Colonic mucosa (tissue), 4 donors: ENCODE measurements around the gene ZSCAN10. TPM values are rescaled to one million over a fixed set of nuclear protein-coding genes. Genes with fewer than 3 reads are reported as not detected.

Experiments used
- DNase-seq: peaks from one replicate; pipeline ENCODE4 v3.0.0-alpha.2; 2020
- H3K27ac ChIP-seq: fragments of 200-600 bp; one replicate; pipeline ENCODE4 v1.8.0; 2021
- H3K27me3 ChIP-seq: fragments of 200-600 bp; one replicate; pipeline ENCODE4 v1.8.0; 2021
- H3K36me3 ChIP-seq: fragments of 200-600 bp; one replicate; pipeline ENCODE4 v1.8.0; 2021
- H3K4me1 ChIP-seq: fragments of 200-600 bp; one replicate; pipeline ENCODE4 v1.8.0; 2021; ENCODE audit warnings: mild to moderate bottlenecking
- H3K4me3 ChIP-seq: fragments of 200-600 bp; one replicate; pipeline ENCODE4 v1.8.0; 2021
- H3K9ac ChIP-seq, 2 donors: one replicate each; pipeline ENCODE4 v1.7.0; 2013; ENCODE audit warnings: control low read depth in 2 of 2, low read depth in 2 of 2, low read length in 2 of 2
- H3K9me3 ChIP-seq: fragments of 200-600 bp; one replicate; pipeline ENCODE4 v1.8.0; 2021
- intact Hi-C: fragments of 100-400 bp; cut with DNase I; formaldehyde crosslinking; loops from one replicate; pipeline ENCODE4 v1.14.1; 2022
- total RNA-seq, 2 donors: library from RNA; stranded (reverse); fragmentation: NEBNext Ultra II Directional in 1 of 2; extraction: Animal tissue kit (Norgen Biotek cat#: 25700) in 1 of 2; gene quantifications; one replicate each; pipeline ENCODE4 v1.2.1, GENCODE V29; 2021
- TF ChIP-seq, protein P1 (sequence below): fragments of 200-600 bp; IDR thresholded peaks from one replicate; pipeline ENCODE4 v1.8.0; 2022; ENCODE audit warnings: antibody characterized with exemption, mild to moderate bottlenecking
- donor health status: healthy.
- donor health status: DM: no; HTN: no; CAD: no.
- donor health status: DM: no; HTN: no; CAD: no.

ZSCAN10 gene
- total RNA-seq, 2 donors from 2014 or later, result 0.86 TPM; not detected in 1

GRCh38 chr16:3112881-3113574 is 13.9 kb upstream of the ZSCAN10 start:
- Histone ChIP-seq H3K9me3 (no peaks in the 10 kb centered on the region), H3K9ac (peak overlapping the region; percentile 80 to 96), H3K27me3 (no peaks in the 10 kb centered on the region), H3K4me1 (no peaks in the 10 kb centered on the region), H3K4me3 (peak overlapping the region; percentile 67), H3K27ac (peak overlapping the region; percentile 11), H3K36me3 (no peaks in the 10 kb centered on the region)
- intact Hi-C loops, result loop anchor here (2.0 kb wide), 1 partner anchor 14 kb away; no protein-coding TSS in a partner anchor
- TF ChIP-seq, protein P1, sequence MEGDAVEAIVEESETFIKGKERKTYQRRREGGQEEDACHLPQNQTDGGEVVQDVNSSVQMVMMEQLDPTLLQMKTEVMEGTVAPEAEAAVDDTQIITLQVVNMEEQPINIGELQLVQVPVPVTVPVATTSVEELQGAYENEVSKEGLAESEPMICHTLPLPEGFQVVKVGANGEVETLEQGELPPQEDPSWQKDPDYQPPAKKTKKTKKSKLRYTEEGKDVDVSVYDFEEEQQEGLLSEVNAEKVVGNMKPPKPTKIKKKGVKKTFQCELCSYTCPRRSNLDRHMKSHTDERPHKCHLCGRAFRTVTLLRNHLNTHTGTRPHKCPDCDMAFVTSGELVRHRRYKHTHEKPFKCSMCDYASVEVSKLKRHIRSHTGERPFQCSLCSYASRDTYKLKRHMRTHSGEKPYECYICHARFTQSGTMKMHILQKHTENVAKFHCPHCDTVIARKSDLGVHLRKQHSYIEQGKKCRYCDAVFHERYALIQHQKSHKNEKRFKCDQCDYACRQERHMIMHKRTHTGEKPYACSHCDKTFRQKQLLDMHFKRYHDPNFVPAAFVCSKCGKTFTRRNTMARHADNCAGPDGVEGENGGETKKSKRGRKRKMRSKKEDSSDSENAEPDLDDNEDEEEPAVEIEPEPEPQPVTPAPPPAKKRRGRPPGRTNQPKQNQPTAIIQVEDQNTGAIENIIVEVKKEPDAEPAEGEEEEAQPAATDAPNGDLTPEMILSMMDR, result no peak
- DNase-seq, result no peak

DNA sequence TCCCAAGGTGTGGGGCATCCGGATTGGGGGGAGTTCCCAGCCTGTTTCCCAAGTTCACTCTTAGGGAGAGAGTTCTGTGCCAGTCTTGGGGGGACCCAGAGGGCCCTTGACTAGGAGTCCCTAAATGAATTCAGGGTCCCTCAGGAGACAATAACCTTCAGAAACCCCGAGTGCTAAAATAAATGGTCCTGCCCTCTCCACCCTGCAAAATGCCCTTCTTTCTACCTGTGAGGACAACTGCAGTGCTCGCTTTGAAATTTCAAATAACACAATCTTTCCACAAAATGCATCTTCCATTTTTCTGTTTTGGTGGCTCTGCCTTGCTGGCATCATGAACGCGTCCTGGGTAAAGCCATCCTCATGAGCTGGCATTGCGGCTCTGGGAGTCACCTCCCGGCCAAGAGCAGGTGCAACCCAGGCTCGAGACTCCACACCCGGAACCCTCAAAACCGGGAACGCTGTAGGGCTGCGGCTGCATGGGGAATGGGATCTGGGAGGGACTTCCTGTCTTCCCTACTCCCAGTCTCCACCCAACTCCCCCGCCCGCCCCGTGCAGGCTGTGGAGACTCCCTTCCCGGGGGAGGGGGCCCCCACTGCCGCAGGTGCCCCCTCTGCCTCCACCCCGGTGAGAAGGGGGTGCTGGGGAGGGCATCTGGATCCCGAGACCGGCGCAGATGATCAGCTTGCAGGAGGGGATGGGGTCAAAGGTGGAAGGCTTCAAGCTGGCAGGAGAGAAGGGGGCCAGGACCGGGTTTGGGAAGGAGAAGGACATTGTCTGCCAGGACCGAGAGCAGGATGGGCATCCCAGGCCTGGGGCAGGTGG is 13.2 kb upstream of the ZSCAN10 start, which contains the start of gene ZNF205:
Gene ZNF205 (plus strand): TSS at position 529 of the 823 bp plus-strand sequence. CDS start 845 bp downstream, outside the sequence.
- DNase-seq, result peak; percentile 88
- H3K4me1 ChIP-seq, result no peaks in the 10 kb centered on the region
- H3K9me3 ChIP-seq, result no peaks in the 10 kb centered on the region
- TF ChIP-seq, protein P1, result no peak
- intact Hi-C loops, result loop anchor here (2.0 kb wide), 1 partner anchor 15 kb away; no protein-coding TSS in a partner anchor
- H3K36me3 ChIP-seq, result no peaks in the 10 kb centered on the region
- H3K4me3 ChIP-seq, result peak within 1 kb of the TSS; percentile 67
- H3K27ac ChIP-seq, result peak within 1 kb of the TSS; percentile 11
- H3K27me3 ChIP-seq, result no peaks in the 10 kb centered on the region
- peak within 1 kb of the TSS; percentile 80 to 96 for H3K9ac ChIP-seq

DNA sequence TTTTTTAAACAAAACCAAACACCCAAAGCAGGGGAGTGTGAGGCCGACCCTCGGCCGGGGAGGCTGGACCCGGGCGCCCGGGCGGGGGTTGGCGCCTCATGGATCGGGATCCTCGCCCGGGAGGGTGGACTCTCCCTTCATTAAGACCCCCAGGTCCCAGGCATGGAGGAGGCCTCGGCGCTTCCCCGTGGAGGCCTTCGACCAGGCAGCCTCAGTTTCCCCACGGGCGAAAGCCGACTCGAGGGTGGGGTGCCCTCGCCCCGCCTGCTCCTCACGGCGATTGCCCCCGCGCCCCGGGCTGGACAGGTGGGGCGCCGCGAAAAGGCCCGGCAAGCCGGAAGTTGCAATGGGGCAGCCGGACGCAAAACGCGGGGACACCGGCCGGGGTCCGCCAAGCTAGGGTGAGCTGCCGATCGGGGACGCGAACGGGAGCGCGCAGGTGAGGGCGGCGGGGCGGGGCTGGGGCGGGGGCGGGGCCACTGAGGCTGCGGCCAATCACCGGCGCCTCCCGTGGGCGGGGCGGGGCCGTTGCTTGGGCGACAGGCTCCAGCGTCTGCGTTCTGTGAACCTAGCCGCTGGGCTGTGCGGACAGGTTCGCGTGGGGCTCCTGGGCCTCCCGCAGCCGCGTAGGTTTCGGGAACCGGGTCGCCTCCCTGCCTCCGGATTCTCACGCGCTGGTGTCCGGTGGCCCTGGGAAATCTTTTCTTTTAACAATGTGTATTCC is 7.3 kb upstream of the ZSCAN10 start:
- Histone ChIP-seq H3K27me3 (no peaks in the 10 kb centered on the region), H3K9me3 (no peaks in the 10 kb centered on the region), H3K9ac (peak overlapping the region; percentile 71 to 89), H3K4me1 (no peaks in the 10 kb centered on the region), H3K4me3 (peak overlapping the region; percentile 56), H3K36me3 (no peaks in the 10 kb centered on the region), H3K27ac (peak overlapping the region; percentile 62)
- TF ChIP-seq, protein P1, result no peak
- intact Hi-C loops, result no loop called here
- peak; percentile 93 for DNase-seq

- no peak overlapping the region for H3K9ac ChIP-seq
- TF ChIP-seq, protein P1, result no peak
- DNase-seq, result no peak
- no peaks in the 10 kb centered on the region for H3K36me3 ChIP-seq
- no peaks in the 10 kb centered on the region for H3K9me3 ChIP-seq
- no peak overlapping the region for H3K27ac ChIP-seq
- no peaks in the 10 kb centered on the region for H3K4me1 ChIP-seq
- intact Hi-C loops, result no loop called here
- no peaks in the 10 kb centered on the region for H3K27me3 ChIP-seq
- no peak overlapping the region for H3K4me3 ChIP-seq
Observed at GRCh38 chr16:3101841-3102470, 2.9 kb upstream of the ZSCAN10 start.
